Breast epithelium (tissue), 3 donors: Measurements from ENCODE around the gene HBG1.

Experiments used
- CTCF ChIP-seq, 3 donors: fragments of 450-650 bp; IDR thresholded peaks; one replicate each; pipeline ENCODE4 v1.5.1; 2016 to 2017; ENCODE audit warnings: antibody characterized with exemption in 3 of 3, mild to moderate bottlenecking in 3 of 3, moderate library complexity in 3 of 3
- POLR2A ChIP-seq: fragments of 450-650 bp; IDR thresholded peaks from one replicate; pipeline ENCODE4 v1.6.1; 2016; ENCODE audit warnings: antibody characterized with exemption, mild to moderate bottlenecking, moderate library complexity

DNA sequence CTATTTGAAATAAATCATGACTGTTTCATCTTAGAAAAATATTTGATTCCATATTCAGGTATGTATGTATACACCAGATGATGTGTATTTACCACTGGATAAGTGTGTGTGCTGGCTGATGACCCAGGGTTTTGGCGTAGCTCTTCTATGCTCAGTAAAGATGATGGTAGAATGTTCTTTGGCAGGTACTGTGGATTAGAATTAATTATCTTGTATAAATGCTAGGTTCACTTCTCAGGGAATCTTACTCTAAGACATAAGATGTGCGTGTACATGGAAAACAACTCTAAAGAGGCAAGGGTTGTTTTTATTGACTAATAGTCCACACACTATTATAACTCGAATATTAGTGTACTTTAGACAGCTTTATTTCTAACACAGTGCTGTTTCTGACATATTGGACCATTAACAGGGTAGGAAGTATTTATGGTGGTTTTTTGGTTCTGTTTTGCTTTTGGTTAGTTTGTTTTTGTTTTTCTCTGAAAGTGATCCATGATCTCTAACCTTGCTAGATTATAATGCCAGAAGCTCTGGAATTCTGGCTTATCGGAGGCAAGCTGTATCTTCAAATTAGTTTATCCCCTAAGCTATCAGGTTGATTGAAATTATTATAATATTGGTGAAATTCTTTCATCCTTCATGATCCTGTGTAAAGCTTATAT is 1.0 kb upstream of the HBG1 start:
- TF ChIP-seq CTCF (IDR thresholded peaks at IDR 0.05) (no peak), POLR2A (no peak)
